Tracheal epithelial cell (primary cell): ENCODE measurements around the gene ARFGEF3. TPM values are rescaled to one million over a fixed set of nuclear protein-coding genes. Genes with fewer than 3 reads are reported as not detected.

Experiments
- total RNA-seq: library from RNA; depleted of rRNA; stranded (reverse); fragments of >200 nt; gene quantifications from 2 replicates; pipeline ENCODE4 v1.2.1, GENCODE V29; 2014

Gene ARFGEF3, protein sequence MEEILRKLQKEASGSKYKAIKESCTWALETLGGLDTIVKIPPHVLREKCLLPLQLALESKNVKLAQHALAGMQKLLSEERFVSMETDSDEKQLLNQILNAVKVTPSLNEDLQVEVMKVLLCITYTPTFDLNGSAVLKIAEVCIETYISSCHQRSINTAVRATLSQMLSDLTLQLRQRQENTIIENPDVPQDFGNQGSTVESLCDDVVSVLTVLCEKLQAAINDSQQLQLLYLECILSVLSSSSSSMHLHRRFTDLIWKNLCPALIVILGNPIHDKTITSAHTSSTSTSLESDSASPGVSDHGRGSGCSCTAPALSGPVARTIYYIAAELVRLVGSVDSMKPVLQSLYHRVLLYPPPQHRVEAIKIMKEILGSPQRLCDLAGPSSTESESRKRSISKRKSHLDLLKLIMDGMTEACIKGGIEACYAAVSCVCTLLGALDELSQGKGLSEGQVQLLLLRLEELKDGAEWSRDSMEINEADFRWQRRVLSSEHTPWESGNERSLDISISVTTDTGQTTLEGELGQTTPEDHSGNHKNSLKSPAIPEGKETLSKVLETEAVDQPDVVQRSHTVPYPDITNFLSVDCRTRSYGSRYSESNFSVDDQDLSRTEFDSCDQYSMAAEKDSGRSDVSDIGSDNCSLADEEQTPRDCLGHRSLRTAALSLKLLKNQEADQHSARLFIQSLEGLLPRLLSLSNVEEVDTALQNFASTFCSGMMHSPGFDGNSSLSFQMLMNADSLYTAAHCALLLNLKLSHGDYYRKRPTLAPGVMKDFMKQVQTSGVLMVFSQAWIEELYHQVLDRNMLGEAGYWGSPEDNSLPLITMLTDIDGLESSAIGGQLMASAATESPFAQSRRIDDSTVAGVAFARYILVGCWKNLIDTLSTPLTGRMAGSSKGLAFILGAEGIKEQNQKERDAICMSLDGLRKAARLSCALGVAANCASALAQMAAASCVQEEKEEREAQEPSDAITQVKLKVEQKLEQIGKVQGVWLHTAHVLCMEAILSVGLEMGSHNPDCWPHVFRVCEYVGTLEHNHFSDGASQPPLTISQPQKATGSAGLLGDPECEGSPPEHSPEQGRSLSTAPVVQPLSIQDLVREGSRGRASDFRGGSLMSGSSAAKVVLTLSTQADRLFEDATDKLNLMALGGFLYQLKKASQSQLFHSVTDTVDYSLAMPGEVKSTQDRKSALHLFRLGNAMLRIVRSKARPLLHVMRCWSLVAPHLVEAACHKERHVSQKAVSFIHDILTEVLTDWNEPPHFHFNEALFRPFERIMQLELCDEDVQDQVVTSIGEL (N-terminal part only)
- total RNA-seq, result 6.7 and 8.3 TPM in 2 replicates

GRCh38 chr6:138161338-138162110 lies at the start of gene ARFGEF3:
ARFGEF3 (plus strand) TSS chr6:138161939; CDS start chr6:138162087, 148 bp downstream.

DNA sequence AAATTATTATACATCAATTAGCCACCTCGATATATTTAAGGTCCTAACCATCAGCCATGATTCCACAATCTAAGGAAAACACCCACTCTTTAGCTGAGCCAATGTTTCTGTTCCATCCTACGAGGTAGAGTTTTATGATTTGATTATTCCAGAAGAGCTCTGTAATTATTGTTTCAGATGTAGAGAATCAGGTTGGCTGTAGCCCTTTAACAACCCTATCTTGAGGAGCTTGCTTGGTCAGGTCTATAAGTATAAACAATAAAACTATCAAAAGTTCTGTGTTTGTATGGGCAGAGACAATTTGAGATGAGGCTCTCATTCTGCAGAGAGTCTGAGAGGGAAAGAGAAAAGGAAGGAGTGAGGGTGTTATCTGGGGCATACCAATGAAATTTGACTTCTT lies 56.7 kb downstream of the ARFGEF3 start, which contains the start of gene PBOV1:
PBOV1 (minus strand) TSS at position 43 of the 400 bp plus-strand sequence. CDS start 96 bp downstream, outside the sequence.

GRCh38 chr6:138377844-138378243 lies 216.1 kb downstream of the ARFGEF3 start, which contains the start of gene SMIM28:
SMIM28 (plus strand) TSS chr6:138377905; CDS start chr6:138378073, 168 bp downstream.

Other genes starting within 250 kb of the ARFGEF3 start
- 325 and 354 TPM in 2 replicates for gene PERP, start 54.5 kb upstream of the ARFGEF3 start, total RNA-seq
- gene PBOV1, start 56.6 kb downstream of the ARFGEF3 start, total RNA-seq, result not detected in 2 replicates
- not detected in 2 replicates for gene SMIM28, start 216.0 kb downstream of the ARFGEF3 start, total RNA-seq
- 78.6 and 83.6 TPM in 2 replicates for gene HEBP2, start 242.3 kb downstream of the ARFGEF3 start, total RNA-seq